ENCODE data around the gene TBC1D19.

Gene TBC1D19

GRCh38 chr4:26766141-26766540 lies 182.3 kb downstream of the TBC1D19 start:
- no peak for DNase-seq (ENCODE audit: low read depth)
- H3K4me3 ChIP-seq (replicated peaks; ENCODE audit: low read depth, low read length), result no peak overlapping the region
- no peak for TF ChIP-seq CTCF (IDR thresholded peaks at IDR 0.05; ENCODE audit: low read length, missing control alignments)

- no peak overlapping the region for H3K4me3 ChIP-seq (replicated peaks; ENCODE audit: low read depth, low read length)
- TF ChIP-seq CTCF (IDR thresholded peaks at IDR 0.05; ENCODE audit: low read length, missing control alignments), result no peak
These were observed 188.4 kb downstream of the TBC1D19 start for GRCh38 chr4:26772096-26772873.

GRCh38 chr4:26779224-26779623 lies 195.3 kb downstream of the TBC1D19 start:
- H3K4me3 ChIP-seq (replicated peaks; ENCODE audit: low read depth, low read length), result no peak overlapping the region
- no peak for TF ChIP-seq CTCF (IDR thresholded peaks at IDR 0.05; ENCODE audit: low read length, missing control alignments)
- no peak for DNase-seq (ENCODE audit: low read depth)

More at GRCh38 chr4:26772096-26772873, 188.4 kb downstream of the TBC1D19 start:
- no peak for DNase-seq (ENCODE audit: low read depth)

- no peak for TF ChIP-seq CTCF (IDR thresholded peaks at IDR 0.05; ENCODE audit: low read length, missing control alignments)
- H3K4me3 ChIP-seq (replicated peaks; ENCODE audit: low read depth, low read length), result no peak overlapping the region
- DNase-seq (ENCODE audit: low read depth), result peak; percentile 46
These were observed 195.8 kb downstream of the TBC1D19 start for GRCh38 chr4:26779674-26780073.

GRCh38 chr4:26780539-26780938 lies 196.7 kb downstream of the TBC1D19 start:
- H3K4me3 ChIP-seq (replicated peaks; ENCODE audit: low read depth, low read length), result no peak overlapping the region
- peak; percentile 57 for DNase-seq (ENCODE audit: low read depth)
- TF ChIP-seq CTCF (IDR thresholded peaks at IDR 0.05; ENCODE audit: low read length, missing control alignments), result no peak

GRCh38 chr4:26782168-26782829 lies 198.4 kb downstream of the TBC1D19 start:
- H3K4me3 ChIP-seq (replicated peaks; ENCODE audit: low read depth, low read length), result no peak overlapping the region
- TF ChIP-seq CTCF (IDR thresholded peaks at IDR 0.05; ENCODE audit: low read length, missing control alignments), result no peak
- DNase-seq (ENCODE audit: low read depth), result peak; percentile 18
